Activated CD4-positive, alpha-beta T cell treated with anti-CD3 and anti-CD28 coated beads for 48 hours (primary cell): ENCODE results near the gene PCGF3.
A peak's percentile ranks its signal among the peaks of the same experiment; 100 is the strongest.
"Not testable (repeated sequence)": the region's sequence is repeated elsewhere in the genome, so short reads cannot be mapped to it uniquely, and the experiment has no call there.

Experiments
- DNase-seq: peaks from one replicate; pipeline ENCODE4 v3.0.0-alpha.2; 2020

Gene PCGF3

GRCh38 chr4:726235-726787 is 20.7 kb downstream of the PCGF3 start:
- DNase-seq: no peak

GRCh38 chr4:726838-727237 is 21.2 kb downstream of the PCGF3 start:
- DNase-seq: no peak

GRCh38 chr4:727576-727975 is 21.9 kb downstream of the PCGF3 start:
- no peak for DNase-seq

GRCh38 chr4:729336-730315 is 24.0 kb downstream of the PCGF3 start:
- DNase-seq: no peak

- no peak for DNase-seq
These were observed 24.9 kb downstream of the PCGF3 start for GRCh38 chr4:730511-730910.

GRCh38 chr4:730946-731904 is 25.6 kb downstream of the PCGF3 start:
- DNase-seq: peak; percentile 21

GRCh38 chr4:731954-732353 is 26.3 kb downstream of the PCGF3 start:
- DNase-seq: not testable (repeated sequence)

- no peak for DNase-seq
These were observed 26.9 kb downstream of the PCGF3 start for GRCh38 chr4:732486-732885.

- no peak for DNase-seq
These were observed 27.4 kb downstream of the PCGF3 start for GRCh38 chr4:732911-733630.

GRCh38 chr4:733631-733980 is 28.0 kb downstream of the PCGF3 start:
- no peak for DNase-seq

GRCh38 chr4:734075-734474 is 28.4 kb downstream of the PCGF3 start:
- DNase-seq: no peak

- DNase-seq: no peak
These were observed 29.3 kb downstream of the PCGF3 start for GRCh38 chr4:734951-735350.

GRCh38 chr4:735583-735982 is 30.0 kb downstream of the PCGF3 start:
- no peak for DNase-seq

GRCh38 chr4:736561-736960 is 30.9 kb downstream of the PCGF3 start:
- DNase-seq: not testable (repeated sequence)

- no peak for DNase-seq
These were observed 33.2 kb downstream of the PCGF3 start for GRCh38 chr4:738781-739280.

GRCh38 chr4:739569-739968 is 33.9 kb downstream of the PCGF3 start:
- DNase-seq: no peak

- DNase-seq: no peak
These were observed 34.4 kb downstream of the PCGF3 start for GRCh38 chr4:740011-740410.

GRCh38 chr4:740656-741282 is 35.1 kb downstream of the PCGF3 start:
- no peak for DNase-seq

GRCh38 chr4:742096-742741 is 36.6 kb downstream of the PCGF3 start:
- no peak for DNase-seq

GRCh38 chr4:742742-743311 is 37.2 kb downstream of the PCGF3 start:
- peak; percentile 85 for DNase-seq
